ENCODE results near the gene TTC21B.
A peak's percentile ranks its signal among the peaks of the same experiment; 100 is the strongest.

Gene TTC21B

GRCh38 chr2:165897726-165898125, 55.9 kb downstream of the TTC21B start:
- H3K27me3 ChIP-seq (ENCODE audit: insufficient read depth, poor library complexity, severe bottlenecking), result no peaks in the 10 kb centered on the region
- H3K4me3 ChIP-seq (ENCODE audit: severe bottlenecking), result no peak overlapping the region
- peak overlapping the region; percentile 38 for H3K27ac ChIP-seq (ENCODE audit: poor library complexity, severe bottlenecking)
- H3K4me1 ChIP-seq (ENCODE audit: insufficient read depth, poor library complexity, severe bottlenecking), result peaks cover 14% of the 10 kb centered on the region
- no peak for TF ChIP-seq CTCF (IDR thresholded peaks at IDR 0.05; ENCODE audit: poor library complexity, severe bottlenecking)
- peaks cover 39% of the 10 kb centered on the region for H3K36me3 ChIP-seq (ENCODE audit: low read depth)
- DNase-seq (ENCODE audit: low spot score) (no peak), ATAC-seq (ENCODE audit: low read depth) (no peak)
- no peaks in the 10 kb centered on the region for H3K9me3 ChIP-seq (ENCODE audit: severe bottlenecking)

- H3K4me1 ChIP-seq (ENCODE audit: insufficient read depth, poor library complexity, severe bottlenecking), result peaks cover 14% of the 10 kb centered on the region
- DNase-seq (ENCODE audit: low spot score), result no peak
- no peaks in the 10 kb centered on the region for H3K27me3 ChIP-seq (ENCODE audit: insufficient read depth, poor library complexity, severe bottlenecking)
- TF ChIP-seq CTCF (IDR thresholded peaks at IDR 0.05; ENCODE audit: poor library complexity, severe bottlenecking), result no peak
- no peak overlapping the region for H3K4me3 ChIP-seq (ENCODE audit: severe bottlenecking)
- no peak for ATAC-seq (ENCODE audit: low read depth)
- H3K27ac ChIP-seq (ENCODE audit: poor library complexity, severe bottlenecking), result no peak overlapping the region
- H3K36me3 ChIP-seq (ENCODE audit: low read depth), result peaks cover 39% of the 10 kb centered on the region
- H3K9me3 ChIP-seq (ENCODE audit: severe bottlenecking), result no peaks in the 10 kb centered on the region
Observed at GRCh38 chr2:165897074-165897473, 56.5 kb downstream of the TTC21B start.

GRCh38 chr2:165895974-165896373, 57.6 kb downstream of the TTC21B start:
- DNase-seq (ENCODE audit: low spot score) (no peak), ATAC-seq (ENCODE audit: low read depth) (no peak)
- Histone ChIP-seq H3K27me3 (ENCODE audit: insufficient read depth, poor library complexity, severe bottlenecking) (no peaks in the 10 kb centered on the region), H3K36me3 (ENCODE audit: low read depth) (peaks cover 48% of the 10 kb centered on the region), H3K27ac (ENCODE audit: poor library complexity, severe bottlenecking) (no peak overlapping the region), H3K4me1 (ENCODE audit: insufficient read depth, poor library complexity, severe bottlenecking) (peaks cover 14% of the 10 kb centered on the region), H3K9me3 (ENCODE audit: severe bottlenecking) (no peaks in the 10 kb centered on the region), H3K4me3 (ENCODE audit: severe bottlenecking) (no peak overlapping the region)
- no peak for TF ChIP-seq CTCF (IDR thresholded peaks at IDR 0.05; ENCODE audit: poor library complexity, severe bottlenecking)

- no peak for ATAC-seq (ENCODE audit: low read depth)
- Histone ChIP-seq H3K27ac (ENCODE audit: poor library complexity, severe bottlenecking) (no peak overlapping the region), H3K4me3 (ENCODE audit: severe bottlenecking) (no peak overlapping the region), H3K36me3 (ENCODE audit: low read depth) (peaks cover 49% of the 10 kb centered on the region), H3K27me3 (ENCODE audit: insufficient read depth, poor library complexity, severe bottlenecking) (no peaks in the 10 kb centered on the region), H3K9me3 (ENCODE audit: severe bottlenecking) (no peaks in the 10 kb centered on the region), H3K4me1 (ENCODE audit: insufficient read depth, poor library complexity, severe bottlenecking) (peaks cover 5% of the 10 kb centered on the region)
- no peak for DNase-seq (ENCODE audit: low spot score)
- TF ChIP-seq CTCF (IDR thresholded peaks at IDR 0.05; ENCODE audit: poor library complexity, severe bottlenecking), result no peak
Observed at GRCh38 chr2:165893556-165893955, 60.0 kb downstream of the TTC21B start.

- no peaks in the 10 kb centered on the region for H3K4me1 ChIP-seq (ENCODE audit: insufficient read depth, poor library complexity, severe bottlenecking)
- no peaks in the 10 kb centered on the region for H3K27me3 ChIP-seq (ENCODE audit: insufficient read depth, poor library complexity, severe bottlenecking)
- H3K36me3 ChIP-seq (ENCODE audit: low read depth), result peaks cover 49% of the 10 kb centered on the region
- no peak overlapping the region for H3K4me3 ChIP-seq (ENCODE audit: severe bottlenecking)
- no peak for DNase-seq (ENCODE audit: low spot score)
- ATAC-seq (ENCODE audit: low read depth), result no peak
- no peak for TF ChIP-seq CTCF (IDR thresholded peaks at IDR 0.05; ENCODE audit: poor library complexity, severe bottlenecking)
- H3K9me3 ChIP-seq (ENCODE audit: severe bottlenecking), result no peaks in the 10 kb centered on the region
- H3K27ac ChIP-seq (ENCODE audit: poor library complexity, severe bottlenecking), result no peak overlapping the region
Observed at GRCh38 chr2:165892526-165892925, 61.0 kb downstream of the TTC21B start.

All from RWPE2 (cell line).